ENCODE results near the gene ATF6B.

Gene ATF6B

GRCh38 chr6:32089082-32089828 is 38.8 kb downstream of the ATF6B start:
- no peak for DNase-seq (ENCODE audit: extremely low spot score)
- ChIA-PET CTCF (interaction anchor here (1.3 to 3.2 kb wide), 2 partner anchors 30 to 72 kb away, joined by 3 to 9 read pairs; no protein-coding TSS in a partner anchor), POLR2A (interaction anchor here (0.6 kb wide), 1 partner anchor 246 kb away, joined by 3 read pairs; no protein-coding TSS in a partner anchor)
- TF ChIP-seq CTCF (IDR thresholded peaks at IDR 0.05; ENCODE audit: control extremely low read depth, extremely low read depth, low read depth, missing control alignments): no peak

GRCh38 chr6:32088487-32089049 is 39.5 kb downstream of the ATF6B start:
- ChIA-PET POLR2A (interaction anchor here (0.6 kb wide), 1 partner anchor 246 kb away, joined by 3 read pairs; no protein-coding TSS in a partner anchor), CTCF (interaction anchor here (1.3 to 1.4 kb wide), 2 partner anchors 70 to 72 kb away, joined by 3 read pairs; no protein-coding TSS in a partner anchor)
- no peak for DNase-seq (ENCODE audit: extremely low spot score)
- no peak for TF ChIP-seq CTCF (IDR thresholded peaks at IDR 0.05; ENCODE audit: control extremely low read depth, extremely low read depth, low read depth, missing control alignments)

GRCh38 chr6:32087574-32088486 is 40.2 kb downstream of the ATF6B start:
- DNase-seq (ENCODE audit: extremely low spot score): peak; percentile 78
- ChIA-PET POLR2A (no interaction called here), CTCF (interaction anchor here (1.4 kb wide), 2 partner anchors 71 to 108 kb away, joined by 3 read pairs; no protein-coding TSS in a partner anchor)
- TF ChIP-seq CTCF (IDR thresholded peaks at IDR 0.05; ENCODE audit: control extremely low read depth, extremely low read depth, low read depth, missing control alignments): peak; percentile 65

- CTCF ChIA-PET: interaction anchor here (1.4 kb wide), 2 partner anchors 71 to 109 kb away, joined by 3 read pairs; no protein-coding TSS in a partner anchor
- peak; percentile 74 for DNase-seq (ENCODE audit: extremely low spot score)
- no peak for TF ChIP-seq CTCF (IDR thresholded peaks at IDR 0.05; ENCODE audit: control extremely low read depth, extremely low read depth, low read depth, missing control alignments)
- POLR2A ChIA-PET: no interaction called here
Measured at GRCh38 chr6:32086661-32087573, 41.1 kb downstream of the ATF6B start.

GRCh38 chr6:32085759-32086459 is 42.1 kb downstream of the ATF6B start:
- CTCF ChIA-PET: no interaction called here
- no peak for DNase-seq (ENCODE audit: extremely low spot score)
- POLR2A ChIA-PET: no interaction called here
- TF ChIP-seq CTCF (IDR thresholded peaks at IDR 0.05; ENCODE audit: control extremely low read depth, extremely low read depth, low read depth, missing control alignments): no peak

Data from GM10248 (cell line).